GM12878 (cell line): ENCODE results near the gene PTK7.

Experiments used
- CREM ChIP-seq: IDR thresholded peaks from 2 replicates; pipeline ENCODE4 v1.6.1; 2014; ENCODE audit warnings: antibody characterized with exemption, low read depth
- HDAC2 ChIP-seq: fragments of 200-600 bp; sonication (generic); IDR thresholded peaks from 2 replicates; pipeline ENCODE4 v1.6.1; 2017
- MAX ChIP-seq: IDR thresholded peaks from 2 replicates; pipeline ENCODE4 v1.6.1; 2012; ENCODE audit warnings: low read depth, low read length, improper control_type of control experiment

GRCh38 chr6:43207286-43207685 lies 131.2 kb downstream of the PTK7 start:
- TF ChIP-seq CREM (no peak), HDAC2 (no peak), MAX (no peak)
